Measurements from ENCODE around the gene ZNF524.
"Not testable (repeated sequence)": the region's sequence is repeated elsewhere in the genome, so short reads cannot be mapped to it uniquely, and the experiment has no call there.

DNA sequence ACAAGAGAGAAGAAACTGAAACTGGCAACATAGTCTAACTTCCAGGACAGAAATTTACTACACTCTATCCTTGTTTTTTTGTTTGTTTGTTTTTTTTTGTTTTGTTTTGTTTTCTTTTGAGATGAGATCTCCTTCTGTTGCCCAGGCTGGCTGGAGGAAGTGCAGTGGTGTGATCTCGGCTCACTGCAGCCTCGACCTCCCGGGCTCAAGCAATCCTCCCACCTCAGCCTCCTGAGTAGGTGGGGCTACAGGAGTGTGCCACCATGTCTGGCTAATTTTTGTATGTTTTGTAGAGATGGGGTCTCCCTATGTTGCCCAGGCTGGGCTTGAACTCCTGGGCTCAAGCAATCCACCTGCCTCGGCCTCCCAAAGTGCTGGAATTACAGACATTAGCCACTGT lies 17.8 kb upstream of the ZNF524 start:
- TF ChIP-seq, protein P1, sequence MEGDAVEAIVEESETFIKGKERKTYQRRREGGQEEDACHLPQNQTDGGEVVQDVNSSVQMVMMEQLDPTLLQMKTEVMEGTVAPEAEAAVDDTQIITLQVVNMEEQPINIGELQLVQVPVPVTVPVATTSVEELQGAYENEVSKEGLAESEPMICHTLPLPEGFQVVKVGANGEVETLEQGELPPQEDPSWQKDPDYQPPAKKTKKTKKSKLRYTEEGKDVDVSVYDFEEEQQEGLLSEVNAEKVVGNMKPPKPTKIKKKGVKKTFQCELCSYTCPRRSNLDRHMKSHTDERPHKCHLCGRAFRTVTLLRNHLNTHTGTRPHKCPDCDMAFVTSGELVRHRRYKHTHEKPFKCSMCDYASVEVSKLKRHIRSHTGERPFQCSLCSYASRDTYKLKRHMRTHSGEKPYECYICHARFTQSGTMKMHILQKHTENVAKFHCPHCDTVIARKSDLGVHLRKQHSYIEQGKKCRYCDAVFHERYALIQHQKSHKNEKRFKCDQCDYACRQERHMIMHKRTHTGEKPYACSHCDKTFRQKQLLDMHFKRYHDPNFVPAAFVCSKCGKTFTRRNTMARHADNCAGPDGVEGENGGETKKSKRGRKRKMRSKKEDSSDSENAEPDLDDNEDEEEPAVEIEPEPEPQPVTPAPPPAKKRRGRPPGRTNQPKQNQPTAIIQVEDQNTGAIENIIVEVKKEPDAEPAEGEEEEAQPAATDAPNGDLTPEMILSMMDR (IDR thresholded peaks at IDR 0.05), result not testable (repeated sequence)
- not testable (repeated sequence) for TF ChIP-seq EP300 (IDR thresholded peaks at IDR 0.05)
